DMS114 treated with DMSO at 0.1 percent for 48 hours (cell line): ENCODE data around the gene TSPAN31.
"Not testable (repeated sequence)": the region's sequence is repeated elsewhere in the genome, so short reads cannot be mapped to it uniquely, and the experiment has no call there.

Experiments
- DNase-seq: peaks from one replicate; lab custom pipeline; 2025; ENCODE audit not compliant: unreplicated experiment; lab: John Stamatoyannopoulos, UW

TSPAN31 gene

DNA sequence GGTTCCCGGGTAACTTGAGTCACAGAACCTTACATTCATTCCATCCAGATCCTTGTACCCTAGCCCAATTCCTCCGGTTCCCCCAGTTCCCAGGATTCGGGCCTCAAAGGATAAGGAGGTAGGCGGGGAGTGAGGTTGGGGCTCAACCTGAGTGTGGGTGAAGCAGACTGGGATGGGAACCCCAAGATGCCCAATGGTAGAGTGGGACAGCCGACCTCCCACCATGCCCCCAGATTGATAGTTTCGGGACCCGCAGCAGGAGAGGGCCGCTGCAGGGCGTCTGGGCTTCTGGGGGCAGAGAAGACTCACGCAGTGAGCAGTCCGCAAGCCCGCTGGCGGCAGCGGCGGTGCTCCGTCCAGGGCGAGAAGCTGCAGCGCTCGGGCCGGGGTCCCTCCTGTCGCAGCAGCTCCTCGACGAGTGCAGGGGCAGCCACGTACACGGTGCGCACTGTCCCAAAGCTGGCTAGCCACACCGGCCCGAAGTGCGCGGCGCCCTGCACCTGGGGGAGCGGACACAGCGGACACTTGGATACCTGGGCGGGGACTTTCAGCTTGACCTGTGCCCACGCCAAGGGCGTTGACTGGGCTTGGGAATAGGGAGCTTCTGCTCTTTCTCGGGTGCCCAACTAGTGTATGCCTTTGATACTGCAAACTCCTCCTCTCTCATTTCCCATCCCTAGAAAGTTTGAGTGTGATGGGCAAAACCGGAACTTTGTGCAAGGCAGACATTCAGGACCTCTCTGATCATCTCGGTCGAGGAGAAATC lies 21.0 kb downstream of the TSPAN31 start:
- DNase-seq: no peak

DNA sequence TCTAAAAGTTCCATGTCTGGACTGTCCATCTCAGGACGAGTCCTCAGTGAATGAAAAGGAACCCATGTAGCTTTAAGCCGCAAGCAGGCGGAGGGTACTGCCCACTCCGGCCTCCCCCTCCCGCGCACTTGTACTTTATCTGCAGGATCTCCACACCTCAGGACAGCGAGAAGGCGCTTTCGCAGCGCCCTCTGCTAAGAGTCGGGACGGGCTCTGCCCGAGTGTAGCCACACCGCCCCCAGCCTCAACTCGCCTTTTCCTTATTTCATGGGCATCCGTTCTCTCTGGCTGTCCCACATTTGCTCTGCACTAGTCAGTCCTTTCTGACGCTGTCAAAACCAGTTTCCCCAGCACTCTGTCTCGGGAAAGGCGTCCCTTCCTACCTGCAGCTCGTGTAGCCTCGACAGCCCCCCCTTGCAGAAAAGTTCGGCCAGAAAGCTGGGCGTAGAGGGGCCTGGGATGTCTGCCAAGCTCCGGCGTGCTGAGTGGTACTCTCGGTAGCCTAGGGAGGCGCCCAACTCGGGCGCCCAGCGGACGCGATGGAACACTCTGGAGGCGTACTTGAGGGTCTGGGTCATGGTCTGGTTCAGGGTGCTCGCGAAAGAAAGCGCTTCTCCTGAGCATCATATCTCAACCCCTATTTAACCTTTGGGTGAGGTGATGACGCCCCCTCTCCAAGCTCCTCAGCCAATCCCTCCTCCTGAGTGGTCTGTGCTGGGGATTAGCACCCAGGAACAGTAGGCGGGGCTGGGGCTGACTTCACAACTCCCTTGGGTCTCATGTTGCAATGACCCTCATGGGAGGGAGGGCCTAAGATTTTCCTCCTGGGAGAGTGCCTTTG lies 21.8 kb downstream of the TSPAN31 start, which contains the start of gene CYP27B1:
Gene CYP27B1 (minus strand): TSS at position 615 of the 841 bp plus-strand sequence. CDS start 37 bp downstream, at position 578.
- DNase-seq: peak; percentile 22

DNA sequence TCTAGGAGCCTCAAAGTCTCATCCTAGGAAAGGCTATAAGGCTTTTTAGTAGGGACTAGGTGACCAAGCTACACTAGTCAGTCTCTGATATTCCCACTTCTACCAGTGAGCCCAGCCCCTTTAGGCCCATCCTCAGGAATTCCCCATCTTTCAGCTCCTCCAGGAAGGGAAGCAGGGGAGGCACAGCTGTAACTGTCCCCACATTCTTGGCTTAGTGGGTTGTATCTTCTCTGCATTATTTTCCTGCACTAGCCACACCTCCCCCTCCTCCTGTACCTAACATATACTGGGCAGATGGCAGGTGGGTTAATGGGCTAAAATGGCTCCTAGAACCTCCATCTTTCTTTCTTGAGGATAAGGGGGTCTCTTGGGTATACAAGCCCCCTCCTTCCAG lies 22.5 kb downstream of the TSPAN31 start:
- no peak for DNase-seq

DNA sequence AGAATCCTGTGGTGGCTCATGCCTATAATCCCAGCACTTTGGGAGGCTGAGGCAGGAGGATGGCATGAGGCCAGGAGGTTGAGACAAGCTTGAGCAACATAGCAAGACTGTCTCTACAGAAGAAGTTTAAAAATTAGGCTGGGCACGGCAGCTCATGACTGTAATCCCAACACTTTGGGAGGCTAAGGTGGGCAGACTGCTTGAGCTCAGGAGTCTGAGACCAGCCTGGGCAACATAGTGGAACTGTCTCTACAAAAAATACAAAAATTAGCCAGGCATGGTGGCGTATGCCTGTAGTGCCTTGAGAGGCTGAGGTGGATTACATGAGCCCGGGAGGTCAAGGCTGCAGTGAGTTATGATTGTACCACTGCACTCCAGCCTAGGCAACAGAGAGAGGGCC lies 23.0 kb downstream of the TSPAN31 start:
- no peak for DNase-seq

DNA sequence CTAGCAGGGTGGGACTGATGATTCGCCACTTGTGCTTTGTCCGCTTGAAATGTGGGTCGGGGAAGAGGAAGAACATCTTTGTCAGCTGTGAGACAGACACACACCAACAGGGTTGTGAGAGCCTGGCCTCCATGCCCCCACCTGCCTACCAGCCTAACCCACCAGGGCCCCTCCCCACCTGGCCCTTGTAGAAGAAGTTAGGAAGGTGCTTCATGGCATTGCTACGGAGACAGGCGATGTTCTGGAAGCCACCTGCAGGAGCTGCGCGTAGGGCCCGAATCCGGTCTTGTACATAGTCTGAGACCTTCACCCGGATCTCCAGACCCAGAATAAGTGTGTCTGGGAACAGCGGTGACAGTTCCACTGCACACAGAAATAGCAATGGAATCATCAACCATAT lies 24.8 kb downstream of the TSPAN31 start:
- DNase-seq: no peak

DNA sequence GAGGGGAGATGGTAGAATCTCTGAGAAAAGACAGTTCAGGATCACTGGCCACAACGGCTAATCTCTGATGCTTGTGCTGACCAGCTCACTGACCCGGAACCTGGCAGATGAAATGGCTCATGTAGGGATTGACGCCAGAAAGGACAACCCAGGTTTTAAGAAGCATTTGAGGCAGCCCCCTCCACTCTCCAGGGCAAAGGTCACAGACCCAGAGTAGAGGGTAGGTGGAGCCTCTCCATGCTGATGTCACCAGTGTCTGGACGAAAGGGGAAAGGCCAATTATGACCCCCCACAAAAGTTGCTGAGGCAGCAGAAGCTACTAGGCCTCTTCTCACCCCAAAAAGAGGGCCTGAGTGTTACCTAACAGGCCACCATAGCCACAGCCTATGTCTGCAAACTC lies 25.9 kb downstream of the TSPAN31 start:
- DNase-seq: no peak

DNA sequence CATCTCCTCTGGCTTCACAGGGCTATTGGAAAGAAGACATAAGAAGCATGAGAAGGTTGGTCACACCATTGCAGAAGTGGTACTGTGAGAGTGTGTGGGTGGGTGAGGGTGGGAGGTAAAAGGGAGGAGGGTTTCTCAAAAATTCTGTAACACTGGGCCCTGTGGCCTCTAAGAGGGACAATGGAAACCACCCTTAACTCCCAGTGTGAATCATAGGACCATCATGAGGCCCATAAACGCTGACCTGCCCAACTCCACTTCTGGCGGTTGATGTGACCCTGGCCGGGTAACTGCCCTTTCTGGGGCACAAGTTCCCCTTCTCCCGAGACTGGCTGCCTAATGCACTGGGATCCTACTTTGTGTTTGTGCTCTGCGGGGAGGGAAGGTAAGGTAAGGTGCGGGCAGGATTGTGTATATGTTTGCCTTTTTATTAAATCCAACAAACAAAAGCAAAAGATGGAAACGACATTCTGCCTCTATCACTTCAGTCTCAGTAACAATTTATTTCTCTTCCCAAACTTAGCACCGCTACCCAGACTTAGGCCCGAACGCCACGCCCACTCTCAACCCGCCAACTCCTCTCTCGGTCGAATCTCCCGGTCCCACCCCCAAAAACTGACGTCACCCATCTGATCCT lies 26.5 kb downstream of the TSPAN31 start:
- DNase-seq: peak; percentile 94

DNA sequence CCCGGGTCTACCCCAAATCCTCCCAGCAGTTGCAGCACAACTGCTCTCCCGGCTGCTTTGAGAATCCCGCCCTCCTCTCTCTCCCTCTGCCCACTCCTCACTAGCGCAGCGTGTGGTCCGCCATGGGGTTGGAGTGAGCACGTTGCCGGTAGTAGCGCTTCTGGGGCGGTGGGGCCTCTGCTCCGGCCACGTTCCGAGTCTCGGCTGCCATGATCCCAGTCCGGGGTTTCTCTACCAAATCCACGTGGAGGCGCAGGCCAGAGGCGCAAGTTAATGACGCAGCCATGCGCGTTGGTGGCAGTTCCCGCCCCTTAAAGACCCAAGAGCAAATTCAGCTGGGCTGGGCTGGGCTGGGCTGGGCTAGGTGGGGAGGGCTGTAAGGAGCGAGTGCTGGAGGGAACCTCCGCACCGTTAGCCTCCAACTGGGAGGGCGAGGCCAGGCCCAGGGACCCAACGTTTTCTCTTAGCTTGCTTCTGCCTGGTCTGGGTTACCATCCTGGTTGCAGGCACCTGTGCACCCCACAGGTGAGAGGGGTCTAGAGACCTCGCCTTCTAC lies 27.1 kb downstream of the TSPAN31 start, which contains the start of gene METTL1:
Gene METTL1 (minus strand): TSS at position 233 of the 556 bp plus-strand sequence. CDS start 22 bp downstream, at position 211.
- DNase-seq: peak; percentile 93

DNA sequence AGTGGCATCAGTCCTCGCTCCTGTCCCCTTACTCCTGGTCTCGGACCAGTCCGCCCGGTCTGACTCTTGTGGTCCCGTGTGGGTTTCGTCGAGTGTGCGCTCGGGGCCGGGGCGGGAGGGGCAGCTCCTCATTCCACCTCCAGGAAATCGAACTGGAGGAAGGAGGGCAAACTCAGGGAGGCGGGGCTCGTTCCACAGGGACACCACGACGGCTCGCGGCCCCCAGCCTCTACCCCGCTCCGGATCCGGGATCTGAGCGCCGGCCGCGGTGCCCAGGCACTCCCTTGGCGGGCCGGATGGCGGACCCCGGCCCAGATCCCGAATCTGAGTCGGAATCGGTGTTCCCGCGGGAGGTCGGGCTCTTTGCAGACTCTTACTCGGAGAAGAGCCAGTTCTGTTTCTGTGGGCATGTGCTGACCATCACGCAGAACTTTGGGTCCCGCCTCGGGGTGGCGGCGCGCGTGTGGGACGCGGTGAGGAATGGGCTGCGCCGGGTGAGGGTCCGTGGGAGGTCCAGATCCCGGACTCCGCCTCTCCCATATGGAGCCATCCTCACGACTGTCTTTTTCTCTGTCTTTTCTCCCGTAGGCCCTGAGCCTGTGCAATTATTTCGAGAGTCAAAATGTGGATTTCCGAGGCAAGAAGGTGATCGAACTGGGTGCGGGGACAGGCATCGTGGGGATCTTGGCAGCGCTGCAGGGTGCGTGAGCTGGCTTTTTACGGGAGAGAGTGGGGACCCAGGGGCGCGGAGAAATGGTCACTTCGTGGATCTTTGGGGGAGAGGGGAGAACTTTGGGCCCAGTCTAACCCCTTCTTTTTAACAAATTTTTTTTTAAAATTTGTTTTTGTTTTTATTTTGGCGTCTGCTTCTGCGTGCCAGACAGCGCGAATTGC lies 27.8 kb downstream of the TSPAN31 start, which contains the start of gene EEF1AKMT3:
Gene EEF1AKMT3 (plus strand): TSS at position 186 of the 894 bp plus-strand sequence. CDS start 111 bp downstream, at position 297.
- peak; percentile 65 for DNase-seq

DNA sequence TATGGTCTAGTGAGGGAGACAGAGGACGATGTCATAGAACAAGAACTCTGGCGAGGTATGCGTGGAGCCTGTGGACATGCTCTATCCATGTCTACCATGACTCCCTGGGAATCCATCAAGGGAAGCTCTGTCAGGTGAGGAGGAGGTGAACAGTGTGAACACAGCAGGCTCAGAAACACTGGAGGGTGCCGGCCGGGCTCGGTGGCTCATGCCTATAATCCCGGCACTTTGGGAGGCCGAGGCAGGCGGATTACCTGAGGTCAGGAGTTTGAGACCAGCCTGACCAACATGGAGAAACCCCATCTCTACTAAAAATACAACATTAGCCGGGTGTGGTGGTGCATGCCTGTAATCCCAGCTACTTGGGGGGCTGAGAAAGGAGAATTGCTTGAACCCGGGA lies 29.8 kb downstream of the TSPAN31 start:
- DNase-seq: not testable (repeated sequence)

DNA sequence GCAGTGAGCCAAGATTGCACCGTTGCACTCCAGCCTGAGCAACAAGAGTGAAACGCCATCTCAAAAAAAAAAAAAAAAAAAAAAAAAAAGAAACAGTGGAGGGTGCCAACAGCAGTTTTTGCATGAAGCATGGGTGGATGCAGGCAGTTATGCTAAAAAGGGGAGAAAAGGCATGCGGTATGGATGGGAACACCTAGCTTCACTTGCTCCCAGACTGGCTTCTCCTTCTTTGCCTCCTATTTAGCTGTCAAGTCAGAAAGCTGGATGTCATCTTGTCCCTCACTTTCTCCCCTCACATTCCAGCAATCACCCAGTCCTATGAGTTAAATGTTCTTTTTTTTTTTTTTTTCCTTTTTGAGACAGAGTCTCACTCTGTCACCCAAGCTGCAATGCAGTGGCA lies 30.2 kb downstream of the TSPAN31 start:
- no peak for DNase-seq

DNA sequence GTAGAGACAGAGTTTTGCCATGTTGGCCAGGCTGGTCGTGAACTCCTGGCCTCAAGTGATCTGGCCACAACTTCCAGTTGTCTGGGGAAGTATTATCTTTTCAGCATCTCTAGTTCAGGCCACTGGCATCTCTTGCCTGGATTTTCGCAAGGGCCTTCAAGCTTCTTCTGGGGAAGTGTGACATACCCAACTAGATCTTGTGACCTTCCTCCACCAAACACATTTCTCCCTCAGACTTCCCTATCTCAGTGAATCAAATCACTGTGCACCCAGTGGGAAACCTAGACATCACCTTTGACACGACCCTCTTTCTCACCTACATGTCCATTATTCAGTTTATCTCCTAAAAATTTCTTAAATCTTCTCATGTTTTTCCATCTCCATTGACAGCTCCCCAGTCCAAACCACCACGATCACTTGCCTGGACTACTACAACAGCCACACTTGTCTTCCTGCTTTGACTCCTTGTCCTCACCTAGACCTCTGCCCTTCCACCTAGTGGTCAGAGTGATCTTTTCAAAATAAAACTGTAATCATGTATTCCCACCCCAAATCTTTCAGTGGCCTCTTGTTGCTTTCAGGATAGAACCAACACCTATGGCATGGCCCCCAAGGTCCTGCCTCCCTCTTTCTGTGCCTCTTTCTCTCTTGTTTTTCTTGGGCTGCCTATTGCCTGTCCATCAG lies 30.9 kb downstream of the TSPAN31 start:
- no peak for DNase-seq

DNA sequence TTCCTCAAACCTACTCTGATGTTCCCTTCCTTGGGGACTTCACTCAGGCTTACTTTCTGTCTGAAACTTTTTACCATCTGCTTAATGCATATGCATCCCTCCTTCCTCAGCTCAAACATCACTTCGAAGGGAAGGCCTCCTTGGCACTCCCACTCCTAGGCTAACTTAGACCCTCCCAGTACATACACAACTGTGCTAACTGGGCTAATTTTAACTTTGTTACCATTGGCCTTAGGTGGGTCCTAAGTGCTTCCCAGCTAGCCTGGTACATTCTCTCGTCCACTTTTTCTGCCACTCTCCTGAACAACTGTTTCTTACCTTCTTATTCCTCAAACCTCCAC lies 31.4 kb downstream of the TSPAN31 start:
- no peak for DNase-seq

DNA sequence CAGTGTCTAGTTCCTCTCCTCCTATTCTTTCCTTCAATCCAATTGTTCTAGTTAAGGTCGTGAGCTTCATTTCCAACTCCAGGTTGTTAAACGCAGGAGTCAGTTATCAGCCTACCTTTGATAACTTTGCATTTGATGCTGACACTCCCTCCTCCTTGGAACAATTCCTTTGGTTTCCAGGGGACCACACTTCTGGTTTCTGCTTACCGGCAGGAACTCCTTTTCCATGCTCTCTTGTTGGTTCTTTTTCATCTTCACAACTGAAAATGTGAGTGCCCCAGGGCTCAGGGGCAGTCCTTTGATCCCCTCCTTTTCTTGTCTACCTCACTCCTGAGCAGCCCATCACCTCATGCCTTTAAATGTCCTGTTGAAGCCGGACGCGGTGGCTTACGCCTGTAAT lies 32.5 kb downstream of the TSPAN31 start:
- DNase-seq: no peak

DNA sequence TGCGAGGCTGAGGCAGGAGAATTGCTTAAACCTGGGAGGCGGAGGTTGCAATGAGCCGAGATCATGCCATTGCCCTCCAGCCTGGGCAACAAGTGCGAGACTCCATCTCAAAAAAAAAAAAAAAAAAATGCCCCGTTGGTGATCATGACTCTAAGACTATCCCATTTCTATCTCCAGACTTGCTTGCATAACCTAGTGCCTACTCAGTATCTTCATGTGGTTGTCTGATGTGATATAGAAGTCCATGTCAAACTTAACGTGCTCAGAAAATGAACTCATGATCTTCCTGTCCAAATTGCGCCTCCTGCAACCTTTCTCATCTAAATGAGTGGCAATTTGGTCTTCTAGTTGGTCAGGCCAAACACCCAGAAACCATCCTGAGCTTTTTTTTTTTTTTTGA lies 33.1 kb downstream of the TSPAN31 start:
- DNase-seq: no peak

DNA sequence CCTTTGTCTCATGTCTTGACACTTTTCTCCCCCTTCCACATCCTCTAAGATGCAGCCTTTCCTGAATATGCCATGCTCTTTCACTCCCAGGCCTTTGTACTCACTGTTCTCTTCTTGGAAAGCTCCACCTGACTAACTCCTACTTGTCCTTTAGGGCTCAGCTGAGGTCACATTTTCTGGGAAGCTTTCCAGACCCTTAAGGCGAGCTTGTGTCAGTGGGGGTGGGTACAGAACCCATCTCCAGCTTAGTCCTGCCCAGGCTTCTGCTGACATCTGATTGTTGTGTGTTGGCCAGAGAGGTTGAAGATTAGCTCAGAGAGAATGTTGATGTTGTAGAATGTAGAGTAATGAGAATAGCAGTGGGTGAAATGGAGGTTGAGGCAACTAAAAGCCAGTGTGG lies 34.9 kb downstream of the TSPAN31 start:
- no peak for DNase-seq

DNA sequence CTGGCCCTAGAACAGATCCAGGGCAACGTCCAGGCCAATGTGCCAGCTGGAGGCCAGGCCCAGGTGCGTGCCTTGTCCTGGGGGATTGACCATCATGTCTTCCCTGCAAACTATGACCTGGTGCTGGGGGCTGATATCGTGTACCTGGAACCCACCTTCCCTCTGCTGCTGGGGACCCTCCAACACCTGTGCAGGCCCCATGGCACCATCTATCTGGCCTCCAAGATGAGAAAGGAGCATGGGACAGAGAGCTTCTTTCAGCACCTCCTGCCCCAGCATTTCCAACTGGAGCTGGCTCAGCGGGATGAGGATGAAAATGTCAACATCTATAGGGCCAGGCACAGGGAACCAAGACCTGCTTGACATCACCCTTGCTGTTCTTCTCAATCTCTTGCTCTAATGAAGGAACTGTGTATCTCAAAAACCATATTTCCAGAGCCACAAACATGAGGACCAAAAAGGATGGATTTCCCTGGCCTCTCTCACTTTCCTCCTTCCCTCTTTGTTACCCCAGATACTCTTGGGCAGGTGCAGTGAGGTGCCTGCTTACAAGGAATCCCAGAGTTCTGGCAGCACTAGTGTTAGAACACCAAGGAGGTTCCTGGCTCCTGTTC lies 35.6 kb downstream of the TSPAN31 start:
- DNase-seq: no peak

DNA sequence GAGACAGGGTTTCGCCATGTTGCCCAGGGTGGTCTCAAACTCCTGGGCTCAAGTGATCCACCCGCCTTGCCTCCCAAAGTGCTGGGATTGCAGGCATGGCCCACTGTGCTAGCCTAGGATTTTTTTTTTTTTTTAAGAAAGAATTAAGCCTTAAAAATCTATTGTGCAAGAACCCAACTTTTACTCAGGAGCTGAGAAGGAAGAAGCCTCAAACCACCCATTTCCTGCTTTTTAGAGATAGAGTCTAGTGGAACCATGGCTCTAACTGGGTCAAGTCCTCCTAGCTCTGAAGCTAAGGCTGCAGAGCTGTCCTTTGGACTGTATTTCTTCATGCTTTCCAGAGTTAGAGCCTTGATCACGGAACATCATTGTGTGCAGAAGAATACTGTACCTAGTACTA lies 36.4 kb downstream of the TSPAN31 start:
- DNase-seq: no peak

DNA sequence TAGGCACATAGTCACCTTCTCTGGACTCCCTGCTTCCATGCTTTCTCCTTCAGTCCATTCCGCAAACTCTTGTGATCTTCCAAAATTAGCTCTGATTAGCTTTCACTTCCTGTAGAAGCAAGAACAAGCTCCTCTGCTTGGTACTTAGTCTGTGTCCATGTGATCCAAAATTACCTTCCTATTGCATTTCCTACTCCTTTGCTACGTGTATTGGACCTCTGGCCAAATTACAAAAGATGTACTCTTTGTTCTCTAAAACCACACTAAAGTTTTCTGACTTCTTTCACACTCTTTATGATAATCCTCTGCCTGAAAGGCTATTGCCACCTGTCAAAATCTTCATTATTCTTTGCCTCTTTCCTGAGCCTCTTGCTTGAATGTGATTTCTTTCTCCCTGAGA lies 37.0 kb downstream of the TSPAN31 start:
- no peak for DNase-seq
